ENCODE data around the gene PPP1R9A.

The PPP1R9A gene

DNA sequence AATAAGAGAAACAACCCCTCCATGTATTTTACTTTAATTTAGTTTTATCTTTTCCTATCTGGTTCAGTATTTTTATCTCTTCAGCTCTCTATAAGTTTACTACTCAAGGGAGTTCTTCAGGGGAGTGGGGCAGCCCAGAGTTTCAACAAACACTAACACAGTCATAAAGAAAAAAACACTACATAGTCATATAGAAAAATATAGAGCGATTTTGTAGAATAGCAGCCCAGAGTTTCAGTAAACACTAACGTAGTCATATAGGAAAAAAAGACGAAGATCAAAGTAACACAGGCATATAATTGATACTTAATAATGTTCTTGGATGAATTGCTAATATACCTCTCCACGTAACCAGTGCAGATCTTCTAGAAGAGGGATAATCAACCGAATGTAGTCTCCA lies 362.2 kb downstream of the PPP1R9A start:
- DNase-seq = no peak

DNA sequence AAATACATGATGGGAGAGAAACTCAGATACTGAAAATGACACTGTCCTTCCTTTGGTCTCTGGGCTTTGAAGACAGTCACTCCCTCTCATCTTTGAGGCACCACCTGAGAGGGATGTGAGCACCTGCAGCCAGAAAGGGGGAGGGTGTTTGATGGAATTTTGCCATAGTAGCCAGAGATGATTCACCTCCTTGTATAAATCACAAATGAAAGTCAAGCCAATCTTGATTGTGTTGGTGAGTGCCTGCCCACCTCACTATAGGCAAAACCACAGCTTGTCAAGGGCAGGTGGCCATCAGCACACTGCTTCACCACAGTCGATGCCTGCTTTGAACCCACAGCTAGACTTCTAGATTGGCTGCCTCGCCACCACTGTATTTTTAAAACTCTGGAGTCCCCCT lies 368.7 kb downstream of the PPP1R9A start:
- DNase-seq = no peak

GRCh38 chr7:95279417-95279816 lies 372.0 kb downstream of the PPP1R9A start:
- DNase-seq = no peak

DNA sequence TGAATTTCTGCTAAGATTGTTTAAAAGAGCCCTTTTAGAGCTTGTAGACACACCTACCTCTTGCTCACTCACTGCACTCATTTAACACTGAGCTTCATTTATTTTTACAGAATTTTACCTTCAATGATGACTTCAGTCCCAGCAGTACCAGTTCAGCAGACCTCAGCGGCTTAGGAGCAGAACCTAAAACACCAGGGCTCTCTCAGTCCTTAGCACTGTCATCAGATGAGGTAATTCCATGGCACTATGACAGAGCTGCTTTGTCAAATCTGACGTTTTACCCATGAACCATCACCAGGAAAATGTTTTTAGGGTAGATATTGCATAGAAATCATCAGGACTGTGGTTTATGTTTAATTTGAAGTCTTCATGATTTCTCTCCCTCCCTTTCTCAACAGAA lies 378.7 kb downstream of the PPP1R9A start:
- DNase-seq = no peak

DNA sequence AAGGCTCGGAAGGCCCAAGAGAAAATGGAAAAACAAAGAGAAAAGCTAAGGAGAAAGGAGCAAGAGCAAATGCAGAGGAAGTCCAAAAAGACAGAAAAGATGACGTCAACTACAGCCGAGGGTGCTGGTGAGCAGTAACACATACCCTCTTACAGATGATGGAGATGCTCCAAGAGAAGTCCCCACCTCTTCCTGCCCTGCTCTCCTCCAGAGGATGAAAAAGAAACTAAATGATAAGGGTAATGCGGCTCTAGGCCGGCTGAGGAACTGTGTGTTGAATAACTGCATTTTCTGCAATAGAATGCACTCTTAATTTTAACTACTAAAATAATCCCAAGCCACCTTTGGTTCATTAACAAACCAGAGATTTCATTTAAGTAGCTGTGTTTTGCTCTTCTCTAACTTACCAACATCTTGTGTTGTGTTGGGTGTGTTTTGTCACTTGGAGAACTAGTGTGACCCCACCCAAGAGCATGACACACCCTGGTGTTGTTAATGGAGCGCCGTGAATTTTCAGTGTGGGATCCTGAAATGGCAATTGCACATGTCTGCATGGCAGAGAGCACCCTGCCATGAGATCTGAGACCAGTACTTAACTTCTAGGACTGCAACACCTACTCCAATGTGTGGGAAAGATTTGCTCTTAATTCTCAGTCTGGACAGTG lies 382.9 kb downstream of the PPP1R9A start:
- no peak for DNase-seq

DNA sequence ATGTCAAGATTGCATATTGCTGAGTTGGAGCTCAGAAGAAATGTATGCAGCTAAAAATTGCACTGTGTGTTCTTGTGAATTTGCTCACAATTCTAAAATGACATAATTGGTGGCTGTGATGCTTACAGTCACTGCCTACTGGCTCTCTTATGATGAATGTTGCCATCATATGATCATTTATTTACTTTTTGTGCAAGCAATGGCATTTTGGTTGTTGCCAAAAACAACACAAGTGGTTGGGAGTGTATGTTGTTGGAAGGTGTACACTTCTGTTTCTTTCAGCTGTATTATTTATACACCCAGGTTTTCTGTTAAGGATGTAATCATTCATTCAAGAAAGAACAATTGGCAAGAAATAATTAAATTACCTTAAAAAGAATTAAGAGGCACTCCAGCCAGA lies 388.0 kb downstream of the PPP1R9A start:
- DNase-seq = no peak

DNA sequence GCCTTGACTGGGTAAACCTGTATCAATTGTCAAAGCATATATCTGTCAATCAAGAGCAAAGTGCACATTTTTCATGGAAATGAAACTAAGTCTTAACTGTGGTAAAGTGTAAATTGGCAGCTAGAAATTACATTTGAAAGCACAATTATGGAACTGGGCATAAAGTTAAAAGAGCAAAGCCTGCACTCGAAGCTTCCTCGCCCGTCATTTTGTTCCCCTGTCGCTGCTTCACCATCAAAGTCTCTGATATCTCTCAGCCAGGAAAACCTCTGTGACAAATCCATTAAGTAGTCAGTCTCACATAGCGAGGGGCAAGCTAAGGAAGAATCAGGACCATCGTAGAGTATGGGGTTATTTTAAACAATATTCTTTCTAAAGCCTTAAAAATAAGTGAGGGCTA lies 389.1 kb downstream of the PPP1R9A start:
- no peak for DNase-seq

- no peak for DNase-seq
Measured at GRCh38 chr7:95297041-95297440, 389.6 kb downstream of the PPP1R9A start.

DNA sequence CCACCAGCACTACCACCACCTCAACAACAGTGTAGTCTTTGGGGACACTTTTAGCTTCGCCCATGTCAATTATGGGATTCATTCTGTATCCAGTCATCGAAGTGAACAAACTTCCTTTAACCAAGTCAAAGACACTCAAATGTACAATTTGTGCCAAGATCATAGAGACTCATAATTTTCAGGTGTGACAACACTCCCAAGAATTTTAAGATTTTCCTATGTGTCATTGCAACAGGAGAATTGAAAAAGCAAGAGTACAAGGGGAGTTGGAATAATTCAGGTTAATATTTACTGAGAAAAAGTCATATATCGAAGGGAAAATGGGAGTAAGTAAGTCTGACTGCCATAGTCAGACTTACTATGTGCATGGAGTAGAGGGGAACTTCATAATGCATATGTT lies 390.7 kb downstream of the PPP1R9A start:
- DNase-seq = no peak

- no peak for DNase-seq
Measured at GRCh38 chr7:95303013-95303905, 395.9 kb downstream of the PPP1R9A start.

- no peak for DNase-seq
Measured at GRCh38 chr7:95304990-95305389, 397.6 kb downstream of the PPP1R9A start.

DNA sequence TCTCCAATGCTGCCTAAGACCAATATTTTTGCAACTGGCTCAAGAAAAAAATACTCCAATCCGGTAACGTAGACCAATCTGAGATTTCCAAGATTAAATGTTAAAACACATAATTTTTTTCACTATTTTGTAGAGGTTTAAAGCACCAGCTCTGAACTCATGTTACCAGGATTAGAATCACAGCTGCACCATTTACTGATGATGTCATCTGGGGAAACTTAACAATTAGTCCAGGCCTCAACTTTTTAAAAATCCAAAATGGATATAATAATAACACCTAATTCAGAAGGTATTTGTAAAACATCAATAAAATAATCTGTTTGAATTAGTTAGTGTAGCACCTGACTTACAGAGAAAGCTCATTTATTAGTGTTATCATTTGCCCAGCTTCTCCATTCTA lies 402.6 kb downstream of the PPP1R9A start:
- DNase-seq = no peak

DNA sequence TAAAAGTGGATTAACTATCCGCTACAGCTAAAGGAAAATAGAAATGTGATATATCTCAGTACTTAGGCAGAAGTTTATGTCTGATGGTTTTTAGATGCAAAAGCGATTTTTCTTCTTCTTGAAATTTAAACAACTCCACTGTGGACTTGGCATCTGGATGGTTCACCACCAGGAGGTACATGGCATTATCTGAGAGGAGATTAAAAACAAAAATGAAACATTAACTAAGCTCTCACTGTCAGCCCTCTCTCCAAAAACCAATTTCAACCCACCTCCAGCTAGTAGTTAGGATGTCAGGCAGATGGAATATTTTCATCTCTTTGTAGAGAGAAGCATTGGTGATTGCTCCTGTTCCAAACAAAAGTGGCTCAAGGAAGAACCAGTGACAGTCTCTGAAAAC lies 404.0 kb downstream of the PPP1R9A start:
- no peak for DNase-seq

- no peak for DNase-seq
Measured at GRCh38 chr7:95312561-95312960, 405.2 kb downstream of the PPP1R9A start.

DNA sequence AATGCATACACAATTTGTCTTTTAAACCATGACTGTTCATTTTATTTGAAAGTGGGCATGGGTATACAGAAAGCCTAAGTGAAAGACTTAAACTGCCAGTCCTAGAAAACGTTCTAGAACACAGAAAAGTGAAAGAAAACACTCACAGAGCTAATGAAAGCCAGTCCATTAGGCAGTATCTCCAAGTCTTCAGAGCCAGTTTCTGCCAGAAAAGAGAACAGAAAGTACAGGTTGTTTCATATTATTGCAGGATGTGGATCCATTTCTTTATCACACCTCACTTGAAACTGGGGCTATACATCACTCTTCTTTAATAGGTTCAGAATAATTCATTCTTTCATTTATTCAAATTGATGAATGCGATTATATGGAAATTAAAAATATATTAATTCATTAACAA lies 409.2 kb downstream of the PPP1R9A start:
- DNase-seq = no peak

GRCh38 chr7:95317546-95317945 lies 410.2 kb downstream of the PPP1R9A start:
- DNase-seq = no peak

- no peak for DNase-seq
Measured at GRCh38 chr7:95317966-95318365, 410.6 kb downstream of the PPP1R9A start.

DNA sequence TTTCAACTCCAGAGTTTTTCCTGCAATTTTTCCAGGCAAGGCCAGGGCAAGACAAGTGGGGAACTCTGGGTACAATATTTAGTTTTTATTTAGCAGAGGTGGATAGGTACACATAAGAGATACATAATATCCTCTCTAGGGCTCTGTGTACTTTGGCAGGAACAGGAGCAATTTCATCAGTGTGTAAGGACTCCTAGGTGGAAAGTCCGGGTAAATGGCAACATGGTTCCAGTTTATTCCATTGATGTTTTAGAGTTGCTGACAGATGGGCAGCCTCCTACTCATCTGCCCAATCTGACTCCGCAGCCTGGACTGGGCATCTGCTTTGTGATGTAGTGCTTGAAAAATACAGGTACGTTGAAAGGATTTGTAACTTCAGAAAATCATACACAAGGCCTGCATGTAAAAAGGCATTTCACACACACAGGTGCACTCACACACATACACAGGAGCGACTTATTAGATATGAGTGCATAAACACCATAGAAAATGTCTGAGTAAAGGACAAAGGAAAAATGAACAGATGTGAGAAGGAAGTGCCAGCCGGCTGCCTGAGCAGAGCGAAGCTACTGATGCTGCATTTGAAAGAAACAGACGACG lies 411.2 kb downstream of the PPP1R9A start:
- DNase-seq = no peak

GRCh38 chr7:95319570-95319969 lies 412.2 kb downstream of the PPP1R9A start:
- no peak for DNase-seq

DNA sequence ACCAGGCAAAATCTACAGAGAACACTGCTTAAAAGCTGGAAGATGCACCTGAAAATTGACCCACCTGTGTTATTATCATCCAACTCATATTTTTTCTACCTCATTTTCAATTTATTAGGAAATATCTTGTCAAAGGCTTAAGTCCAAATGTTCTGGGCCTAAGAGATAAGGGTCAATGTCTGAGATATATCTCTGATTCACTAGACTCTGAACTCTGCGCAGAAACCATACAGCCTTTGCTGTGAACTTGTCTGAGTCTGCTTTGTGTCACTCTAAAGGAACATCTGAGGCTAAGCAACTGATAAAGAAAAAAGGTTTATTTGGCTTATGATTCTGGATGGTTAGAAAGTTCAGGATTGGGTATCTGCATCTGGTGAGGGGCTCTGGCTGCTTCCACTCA lies 413.3 kb downstream of the PPP1R9A start:
- DNase-seq = no peak

GRCh38 chr7:95321720-95322119 lies 414.3 kb downstream of the PPP1R9A start:
- no peak for DNase-seq

DNA sequence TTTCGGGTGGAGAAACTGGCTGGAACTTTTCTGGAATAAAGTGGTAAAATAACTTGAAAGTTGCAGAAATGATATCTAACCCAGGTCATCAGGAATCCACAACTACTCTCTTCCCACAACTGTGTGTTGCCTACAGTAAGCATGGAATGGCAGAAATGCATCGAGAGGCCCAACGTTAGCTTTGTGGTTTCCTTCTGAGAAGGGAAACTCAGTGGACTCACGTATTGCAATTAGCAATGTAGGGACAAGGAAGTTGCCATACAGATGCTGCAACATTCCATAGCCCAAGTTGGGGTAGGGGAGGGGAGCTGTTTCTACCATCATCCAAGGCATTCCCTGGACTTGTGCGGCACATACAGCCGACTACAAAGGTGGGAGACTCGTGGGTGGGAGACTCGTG lies 415.0 kb downstream of the PPP1R9A start:
- DNase-seq = no peak

GRCh38 chr7:95322854-95323253 lies 415.5 kb downstream of the PPP1R9A start:
- no peak for DNase-seq
